Endothelial cell of umbilical vein (primary cell): ENCODE data around the gene KIAA1671. TPM values are rescaled to one million over a fixed set of nuclear protein-coding genes. Genes with fewer than 3 reads are reported as not detected.

ENCODE experiments used
- BruUV-seq: library from RNA; stranded (reverse); fragments of 400-500 nt; replicated peaks from 2 replicates; lab custom pipeline; 2021; lab: Mats Ljungman, UMichigan
- CTCF ChIA-PET: fragments of 300-600, 350-600 bp; sonication (Branson Sonifier 250); formaldehyde crosslinking; loops from one replicate; lab custom pipeline; 2021; ENCODE audit warnings: antibody characterized with exemption, inconsistent platforms; lab: Charles Lee
- POLR2A ChIA-PET: fragments of 300-600, 350-600 bp; sonication (Branson Sonifier 250); formaldehyde crosslinking; loops from one replicate; lab custom pipeline; 2021; ENCODE audit warnings: antibody characterized with exemption, inconsistent platforms; lab: Charles Lee
- DNase-seq: peaks from one replicate; pipeline ENCODE4 v3.0.0-alpha.2; 2011; ENCODE audit warnings: low read depth, low spot score
- FAIRE-seq: peaks from 2 replicates; lab custom pipeline; 2011; peaks lifted over from hg19 to GRCh38; lab: Jason Lieb, UNC
- H2AFZ ChIP-seq: 2 replicates; pipeline ENCODE4 v1.6.0; 2012; ENCODE audit warnings: low read depth, low read length, control low read depth, inconsistent platforms
- H3K27ac ChIP-seq: 2 replicates; pipeline ENCODE4 v1.5.1; 2011; ENCODE audit warnings: low read depth, mild to moderate bottlenecking, control low read depth, low read length, moderate library complexity; ENCODE audit not compliant: insufficient read depth
- H3K27me3 ChIP-seq, 2 experiments: 2 replicates each; pipeline versions ENCODE4 v1.6.0 to v1.6.1; 2011; ENCODE audit warnings: low read length in 2 of 2, mixed read lengths in 1 of 2; ENCODE audit not compliant: control insufficient read depth in 2 of 2, insufficient read depth in 2 of 2
- H3K36me3 ChIP-seq, 2 experiments: 2 replicates in 1 of 2; 3 replicates in 1 of 2; pipeline ENCODE4 v1.5.1; 2011; ENCODE audit warnings: low read length in 2 of 2, mild to moderate bottlenecking in 1 of 2, moderate library complexity in 1 of 2; ENCODE audit not compliant: control insufficient read depth in 2 of 2, insufficient read depth in 2 of 2; ENCODE audit errors: extremely low read depth in 1 of 2
- H3K4me1 ChIP-seq: 3 replicates; pipeline ENCODE4 v1.5.1; 2011; ENCODE audit warnings: mild to moderate bottlenecking, low read length; ENCODE audit not compliant: control insufficient read depth, insufficient read depth; ENCODE audit errors: extremely low read depth
- H3K4me2 ChIP-seq: 2 replicates; pipeline ENCODE4 v1.6.1; 2011; ENCODE audit warnings: low read length, control low read depth, mixed read lengths; ENCODE audit not compliant: insufficient read depth
- H3K4me3 ChIP-seq, 3 experiments: fragments of 200-600 bp in 1 of 3; sonication (generic), shearing (Covaris generic) in 1 of 3; replicated peaks in 1 of 3; 2 replicates each; pipeline ENCODE4 v1.5.1; 2011 to 2016; ENCODE audit warnings: control low read depth in 3 of 3, low read length in 3 of 3, mild to moderate bottlenecking in 2 of 3, inconsistent platforms in 1 of 3, low read depth in 1 of 3, moderate library complexity in 1 of 3; ENCODE audit not compliant: insufficient read depth in 1 of 3
- H3K79me2 ChIP-seq: 2 replicates; pipeline ENCODE4 v1.6.0; 2012; ENCODE audit warnings: low read length, inconsistent platforms; ENCODE audit not compliant: control insufficient read depth, insufficient read depth
- H3K9ac ChIP-seq: replicated peaks from 2 replicates; pipeline ENCODE3; 2011; ENCODE audit warnings: low read length, control low read depth; ENCODE audit not compliant: insufficient read depth; ENCODE audit errors: extremely low read depth
- H3K9me1 ChIP-seq: replicated peaks from 3 replicates; pipeline ENCODE4 v1.6.0; 2011; ENCODE audit warnings: mild to moderate bottlenecking, low read length; ENCODE audit not compliant: control insufficient read depth, insufficient read depth; ENCODE audit errors: extremely low read depth
- H3K9me3 ChIP-seq: replicated peaks from 2 replicates; pipeline ENCODE4 v1.5.1; 2012; ENCODE audit warnings: low read length, inconsistent platforms; ENCODE audit not compliant: control insufficient read depth, insufficient read depth
- H4K20me1 ChIP-seq: replicated peaks from 2 replicates; pipeline ENCODE3; 2011; ENCODE audit warnings: mild to moderate bottlenecking, low read length; ENCODE audit not compliant: control insufficient read depth, insufficient read depth; ENCODE audit errors: extremely low read depth
- EZH2 ChIP-seq: IDR thresholded peaks from 2 replicates; pipeline ENCODE4 v1.6.1; 2012; ENCODE audit warnings: borderline replicate concordance, low read depth, mild to moderate bottlenecking, moderate library complexity, low read length, inconsistent platforms; ENCODE audit not compliant: severe bottlenecking
- FOS ChIP-seq: IDR thresholded peaks from 2 replicates; pipeline ENCODE4 v1.6.1; 2011; ENCODE audit warnings: mild to moderate bottlenecking, low read length, moderate library complexity, borderline replicate concordance; ENCODE audit not compliant: insufficient read depth
- GATA2 ChIP-seq: IDR thresholded peaks from 2 replicates; pipeline ENCODE4 v1.7.0; 2011; ENCODE audit warnings: low read depth, mild to moderate bottlenecking, moderate library complexity, mixed read lengths, low read length; ENCODE audit not compliant: insufficient read length, insufficient read depth
- JUN ChIP-seq: IDR thresholded peaks from 2 replicates; pipeline ENCODE4 v1.6.1; 2011; ENCODE audit warnings: borderline replicate concordance, low read depth; ENCODE audit not compliant: insufficient read length, insufficient read depth
- MYC ChIP-seq: IDR thresholded peaks from one replicate; pipeline ENCODE4 v1.6.1; 2011; ENCODE audit warnings: mild to moderate bottlenecking, low read depth, low read length
- POLR2A ChIP-seq: IDR thresholded peaks from 2 replicates; pipeline ENCODE4 v1.6.1; 2012; ENCODE audit warnings: low read depth, mild to moderate bottlenecking, control low read depth, low read length
- POLR2AphosphoS5 ChIP-seq: IDR thresholded peaks from 2 replicates; pipeline ENCODE4 v1.6.1; 2012; ENCODE audit warnings: low read depth, mild to moderate bottlenecking, control low read depth, low read length, moderate library complexity; ENCODE audit not compliant: insufficient read depth
- dilution Hi-C: fragments of 300-500 bp; cut with MboI; formaldehyde crosslinking; loops from one replicate; pipeline ENCODE4 v1.15.0; 2019; ENCODE audit warnings: low sequenced_read_pairs; ENCODE audit not compliant: extremely low pct_ligation_motif_present
- intact Hi-C: fragments of 100-400 bp; cut with micrococcal nuclease; formaldehyde crosslinking; loops from one replicate; pipeline ENCODE4 v1.10.0; 2022
- polyA plus RNA-seq, 4 experiments: library from polyadenylated mRNA; depleted of rRNA in 3 of 4; stranded (reverse) in 3 of 4; unstranded in 1 of 4; fragments of >200 nt; gene quantifications; 2 replicates each; pipeline versions ENCODE4 v1.2.1 to v1.2.3, GENCODE V29; 2011 to 2012; ENCODE audit warnings: missing spikeins in 1 of 4
- total RNA-seq: library from RNA; stranded (reverse); gene quantifications from 2 replicates; pipeline ENCODE4 v1.2.3, GENCODE V29; 2021
- TF ChIP-seq, protein P1 (sequence below), 2 donors: IDR thresholded peaks; 1 replicate in 1 of 2; 2 replicates in 1 of 2; pipeline ENCODE4 v1.5.1; 2011; ENCODE audit warnings: low read length in 2 of 2, mild to moderate bottlenecking in 2 of 2, moderate library complexity in 2 of 2, control low read depth in 1 of 2, inconsistent platforms in 1 of 2, low read depth in 1 of 2; ENCODE audit not compliant: insufficient read depth in 1 of 2; ENCODE audit errors: extremely low read depth in 1 of 2
- TF ChIP-seq, protein P2 (sequence below): IDR thresholded peaks from 2 replicates; pipeline ENCODE4 v1.6.1; 2011; ENCODE audit not compliant: insufficient read depth, insufficient read length

Gene KIAA1671
- total and polyA plus RNA-seq, 2 donors (not counting 3 experiments of a cell fraction or from before 2014, with no cell fraction given), result 23.1 to 85.1 TPM

GRCh38 chr22:25223269-25223850 lies 270.8 kb downstream of the KIAA1671 start:
- Histone ChIP-seq H3K27me3 (peaks cover 2 to 10% of the 10 kb centered on the region in 2 experiments), H3K9ac (no peak overlapping the region), H2AFZ (no peak overlapping the region), H3K27ac (no peak overlapping the region), H3K79me2 (no peaks in the 10 kb centered on the region), H3K9me3 (no peaks in the 10 kb centered on the region), H3K36me3 (no peaks in the 10 kb centered on the region), H3K4me2 (no peak overlapping the region), H3K4me1 (no peaks in the 10 kb centered on the region), H3K9me1 (no peaks in the 10 kb centered on the region), H4K20me1 (no peaks in the 10 kb centered on the region), H3K4me3 (no peak overlapping the region)
- TF ChIP-seq EZH2 (no peak), POLR2A (no peak), JUN (no peak), FOS (no peak), MYC (no peak), POLR2AphosphoS5 (no peak), GATA2 (no peak)
- TF ChIP-seq, protein P1, sequence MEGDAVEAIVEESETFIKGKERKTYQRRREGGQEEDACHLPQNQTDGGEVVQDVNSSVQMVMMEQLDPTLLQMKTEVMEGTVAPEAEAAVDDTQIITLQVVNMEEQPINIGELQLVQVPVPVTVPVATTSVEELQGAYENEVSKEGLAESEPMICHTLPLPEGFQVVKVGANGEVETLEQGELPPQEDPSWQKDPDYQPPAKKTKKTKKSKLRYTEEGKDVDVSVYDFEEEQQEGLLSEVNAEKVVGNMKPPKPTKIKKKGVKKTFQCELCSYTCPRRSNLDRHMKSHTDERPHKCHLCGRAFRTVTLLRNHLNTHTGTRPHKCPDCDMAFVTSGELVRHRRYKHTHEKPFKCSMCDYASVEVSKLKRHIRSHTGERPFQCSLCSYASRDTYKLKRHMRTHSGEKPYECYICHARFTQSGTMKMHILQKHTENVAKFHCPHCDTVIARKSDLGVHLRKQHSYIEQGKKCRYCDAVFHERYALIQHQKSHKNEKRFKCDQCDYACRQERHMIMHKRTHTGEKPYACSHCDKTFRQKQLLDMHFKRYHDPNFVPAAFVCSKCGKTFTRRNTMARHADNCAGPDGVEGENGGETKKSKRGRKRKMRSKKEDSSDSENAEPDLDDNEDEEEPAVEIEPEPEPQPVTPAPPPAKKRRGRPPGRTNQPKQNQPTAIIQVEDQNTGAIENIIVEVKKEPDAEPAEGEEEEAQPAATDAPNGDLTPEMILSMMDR (IDR thresholded peaks at IDR 0.05; ENCODE audit: extremely low read depth in 1 of 2, insufficient read depth in 1 of 2, low read depth in 1 of 2, low read length in 2 of 2), result no peak
- TF ChIP-seq, protein P2, sequence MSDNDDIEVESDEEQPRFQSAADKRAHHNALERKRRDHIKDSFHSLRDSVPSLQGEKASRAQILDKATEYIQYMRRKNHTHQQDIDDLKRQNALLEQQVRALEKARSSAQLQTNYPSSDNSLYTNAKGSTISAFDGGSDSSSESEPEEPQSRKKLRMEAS, result no peak
- intact Hi-C loops (no loop called here), dilution Hi-C loops (no loop called here)
- FAIRE-seq (no peak), DNase-seq (no peak)
- ChIA-PET POLR2A (no interaction called here), CTCF (no interaction called here)
- BruUV-seq, result no TSS peak
